GM12864 (cell line): ENCODE data around the gene SLC39A10.

Source experiments
- DNase-seq: peaks from one replicate; pipeline ENCODE4 v3.0.0-alpha.2; 2011; ENCODE audit warnings: low read depth
- H3K4me3 ChIP-seq: 2 replicates; pipeline ENCODE4 v1.5.1; 2011; ENCODE audit warnings: mild to moderate bottlenecking, low read depth, low read length, control low read depth
- CTCF ChIP-seq: IDR thresholded peaks from 2 replicates; pipeline ENCODE4 v1.5.1; 2011; ENCODE audit warnings: low read depth, mild to moderate bottlenecking, moderate library complexity, low read length, control low read depth, inconsistent platforms; ENCODE audit errors: missing control alignments

The SLC39A10 gene

GRCh38 chr2:195759877-195760276 is 102.9 kb downstream of the SLC39A10 start:
- no peak for TF ChIP-seq CTCF
- no peak for DNase-seq

GRCh38 chr2:195763866-195764265 is 106.8 kb downstream of the SLC39A10 start:
- TF ChIP-seq CTCF: no peak

More at GRCh38 chr2:195759877-195760276, 102.9 kb downstream of the SLC39A10 start:
- no peak overlapping the region for H3K4me3 ChIP-seq

DNA sequence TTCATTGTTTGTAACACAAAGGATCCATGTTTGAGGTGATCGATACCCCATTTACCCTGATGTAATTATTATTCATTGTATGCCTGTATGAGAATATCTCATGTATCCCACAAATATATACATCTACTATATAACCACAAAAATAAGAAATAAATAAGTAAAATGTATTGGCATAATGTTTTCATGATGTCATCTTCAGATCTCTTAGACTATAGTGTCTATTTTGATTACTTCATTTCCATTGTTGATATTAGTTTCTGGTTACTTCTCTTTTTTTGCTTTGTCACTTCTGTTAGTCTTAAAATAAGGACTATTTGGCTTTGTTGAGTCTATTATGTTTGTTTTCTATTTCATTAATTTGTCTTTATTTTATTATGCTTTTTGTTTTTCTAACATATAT is 109.7 kb downstream of the SLC39A10 start:
- no peak overlapping the region for H3K4me3 ChIP-seq

More at GRCh38 chr2:195763866-195764265, 106.8 kb downstream of the SLC39A10 start:
- no peak for DNase-seq
- H3K4me3 ChIP-seq: no peak overlapping the region

GRCh38 chr2:195768431-195768830 is 111.4 kb downstream of the SLC39A10 start:
- no peak for DNase-seq
- H3K4me3 ChIP-seq: no peak overlapping the region
- TF ChIP-seq CTCF: no peak

More for the DNA sequence above, 109.7 kb downstream of the SLC39A10 start:
- TF ChIP-seq CTCF: no peak
- no peak for DNase-seq

- DNase-seq: no peak
- no peak for TF ChIP-seq CTCF
Observed at GRCh38 chr2:195769975-195770374, 112.9 kb downstream of the SLC39A10 start.

GRCh38 chr2:195779491-195779890 is 122.5 kb downstream of the SLC39A10 start:
- TF ChIP-seq CTCF: no peak
- no peak overlapping the region for H3K4me3 ChIP-seq
- DNase-seq: no peak

More at GRCh38 chr2:195769975-195770374, 112.9 kb downstream of the SLC39A10 start:
- H3K4me3 ChIP-seq: no peak overlapping the region

- no peak for TF ChIP-seq CTCF
- no peak for DNase-seq
- H3K4me3 ChIP-seq: no peak overlapping the region
Observed at GRCh38 chr2:195782156-195782555, 125.1 kb downstream of the SLC39A10 start.
